DOHH2 (cell line): ENCODE measurements around the gene RASGEF1C.

Source experiments
- H3F3A ChIP-seq: fragments of 200-600 bp; sonication (generic), shearing (Covaris generic); 2 replicates; pipeline ENCODE4 v1.6.0; 2016; ENCODE audit warnings: antibody characterized with exemption, mild to moderate bottlenecking; ENCODE audit not compliant: control insufficient read depth, insufficient read depth
- H3K27ac ChIP-seq: fragments of 200-600 bp; sonication (generic); 2 replicates; pipeline ENCODE4 v1.5.1; 2014; ENCODE audit warnings: low read depth, mild to moderate bottlenecking, low read length, moderate library complexity
- H3K27me3 ChIP-seq: fragments of 200-600 bp; sonication (generic); 2 replicates; pipeline ENCODE4 v1.6.1; 2014; ENCODE audit warnings: mild to moderate bottlenecking, low read length, mixed read lengths; ENCODE audit not compliant: control insufficient read depth
- H3K36me3 ChIP-seq: fragments of 200-600 bp; sonication (generic); 2 replicates; pipeline ENCODE4 v1.6.1; 2014; ENCODE audit warnings: mild to moderate bottlenecking, low read length, moderate library complexity, mixed read lengths; ENCODE audit not compliant: control insufficient read depth
- H3K4me1 ChIP-seq: fragments of 200-600 bp; sonication (generic); 2 replicates; pipeline ENCODE4 v1.6.1; 2014; ENCODE audit warnings: mild to moderate bottlenecking, low read length, mixed read lengths; ENCODE audit not compliant: control insufficient read depth
- H3K4me2 ChIP-seq: fragments of 200-600 bp; sonication (generic); 2 replicates; pipeline ENCODE4 v1.6.0; 2014; ENCODE audit warnings: mild to moderate bottlenecking, low read length, moderate library complexity
- H3K4me3 ChIP-seq: fragments of 200-600 bp; sonication (generic); 2 replicates; pipeline ENCODE4 v1.5.1; 2014; ENCODE audit warnings: mild to moderate bottlenecking, low read length, mixed read lengths
- H3K79me2 ChIP-seq: fragments of 200-600 bp; sonication (generic); 2 replicates; pipeline ENCODE4 v1.6.1; 2014; ENCODE audit warnings: mild to moderate bottlenecking, low read length, mixed read lengths; ENCODE audit not compliant: control insufficient read depth
- H3K9me2 ChIP-seq: fragments of 200-600 bp; sonication (generic); replicated peaks from 2 replicates; pipeline ENCODE4 v1.6.1; 2014; ENCODE audit warnings: mild to moderate bottlenecking, low read length, mixed read lengths; ENCODE audit not compliant: control insufficient read depth
- H3K9me3 ChIP-seq: fragments of 200-600 bp; sonication (generic); 2 replicates; pipeline ENCODE4 v1.6.1; 2014; ENCODE audit warnings: antibody characterized with exemption, low read length, mixed read lengths; ENCODE audit not compliant: control insufficient read depth, insufficient read depth
- H4K20me1 ChIP-seq: fragments of 200-600 bp; sonication (generic); 2 replicates; pipeline ENCODE4 v1.6.0; 2014; ENCODE audit warnings: low read depth, mild to moderate bottlenecking, antibody characterized with exemption, low read length, moderate library complexity; ENCODE audit not compliant: control insufficient read depth, insufficient read depth
- CTCF ChIP-seq: fragments of 200-600 bp; sonication (generic); IDR thresholded peaks from one replicate; pipeline ENCODE4 v1.5.1; 2014; ENCODE audit warnings: antibody characterized with exemption, mild to moderate bottlenecking, low read depth, low read length; ENCODE audit not compliant: poor library complexity, severe bottlenecking
- EZH2phosphoT487 ChIP-seq: fragments of 200-600 bp; sonication (generic); IDR thresholded peaks from 2 replicates; pipeline ENCODE4 v1.6.1; 2017; ENCODE audit warnings: borderline replicate concordance, mild to moderate bottlenecking, antibody characterized with exemption, low read length, moderate library complexity, mixed read lengths

RASGEF1C gene

GRCh38 chr5:180179442-180180420, 29.3 kb downstream of the RASGEF1C start:
- Histone ChIP-seq H3K27ac (no peak overlapping the region), H3K4me2 (no peak overlapping the region)

GRCh38 chr5:180178531-180179441, 30.2 kb downstream of the RASGEF1C start:
- Histone ChIP-seq H3K36me3 (no peaks in the 10 kb centered on the region), H4K20me1 (no peaks in the 10 kb centered on the region), H3K27ac (no peak overlapping the region), H3K27me3 (no peaks in the 10 kb centered on the region), H3K9me3 (no peaks in the 10 kb centered on the region; the same call in 1 of the 2 replicates), H3K9me2 (no peaks in the 10 kb centered on the region), H3F3A (no peaks in the 10 kb centered on the region), H3K4me3 (no peak overlapping the region), H3K79me2 (no peaks in the 10 kb centered on the region), H3K4me2 (no peak overlapping the region), H3K4me1 (no peaks in the 10 kb centered on the region)
- TF ChIP-seq CTCF (no peak), EZH2phosphoT487 (no peak)

More at GRCh38 chr5:180179442-180180420, 29.3 kb downstream of the RASGEF1C start:
- Histone ChIP-seq H3K9me3 (no peaks in the 10 kb centered on the region; the same call in 1 of the 2 replicates), H3K79me2 (no peaks in the 10 kb centered on the region), H4K20me1 (no peaks in the 10 kb centered on the region), H3K4me1 (no peaks in the 10 kb centered on the region), H3F3A (no peaks in the 10 kb centered on the region), H3K4me3 (no peak overlapping the region), H3K27me3 (no peaks in the 10 kb centered on the region), H3K9me2 (no peaks in the 10 kb centered on the region), H3K36me3 (no peaks in the 10 kb centered on the region)
- TF ChIP-seq CTCF: no peak
- no peak for TF ChIP-seq EZH2phosphoT487

GRCh38 chr5:180176191-180176590, 32.8 kb downstream of the RASGEF1C start:
- H3K4me2 ChIP-seq: no peak overlapping the region
- no peaks in the 10 kb centered on the region for H3K9me2 ChIP-seq
- no peaks in the 10 kb centered on the region for H3K27me3 ChIP-seq
- H3F3A ChIP-seq: no peaks in the 10 kb centered on the region
- no peaks in the 10 kb centered on the region for H3K79me2 ChIP-seq
- TF ChIP-seq EZH2phosphoT487: no peak
- TF ChIP-seq CTCF: no peak
- no peak overlapping the region for H3K27ac ChIP-seq
- no peak overlapping the region for H3K4me3 ChIP-seq
- no peaks in the 10 kb centered on the region for H4K20me1 ChIP-seq
- H3K4me1 ChIP-seq: no peaks in the 10 kb centered on the region
- H3K36me3 ChIP-seq: no peaks in the 10 kb centered on the region
- H3K9me3 ChIP-seq: no peaks in the 10 kb centered on the region
